IMR-90 (cell line): Measurements from ENCODE around the gene WDR46. TPM values are rescaled to one million over a fixed set of nuclear protein-coding genes. Genes with fewer than 3 reads are reported as not detected.

Experiments used
- ATAC-seq: fragments of 200-7000 bp; cut with Tn5 transposase; 2 replicates; pipeline ENCODE4 v1.9.1; 2020; ENCODE audit warnings: low read depth, mild to moderate bottlenecking, moderate library complexity
- BruUV-seq: library from RNA; stranded (reverse); fragments of 400-500 nt; replicated peaks from 2 replicates; lab custom pipeline; 2021; lab: Mats Ljungman, UMichigan
- CTCF ChIA-PET: fragments of 300-600 bp; formaldehyde crosslinking; extraction: SDS; loops from one replicate; lab custom pipeline; 2021; ENCODE audit warnings: antibody characterized with exemption; lab: Yijun Ruan, JAX
- POLR2A ChIA-PET: fragments of 300-600 bp; sonication (Branson Sonifier 250); formaldehyde crosslinking; loops from one replicate; lab custom pipeline; 2022; ENCODE audit warnings: antibody characterized with exemption; ENCODE audit not compliant: unreplicated experiment; lab: Charles Lee
- DNase-seq: peaks from one replicate; pipeline ENCODE4 v3.0.0; 2013
- H2AFZ ChIP-seq: replicated peaks from 2 replicates; pipeline ENCODE3; 2013; ENCODE audit warnings: low read length, mild to moderate bottlenecking; ENCODE audit not compliant: poor library complexity
- H2AK5ac ChIP-seq: 2 replicates; pipeline ENCODE4 v1.6.1; 2013; ENCODE audit warnings: low read depth, low read length, inconsistent platforms
- H2AK9ac ChIP-seq: replicated peaks from 2 replicates; pipeline ENCODE3; 2013; ENCODE audit warnings: mild to moderate bottlenecking, low read depth, low read length, moderate library complexity; ENCODE audit not compliant: poor library complexity
- H2BK120ac ChIP-seq: 2 replicates; pipeline ENCODE4 v1.6.1; 2013; ENCODE audit warnings: low read depth, low read length, inconsistent platforms
- H2BK15ac ChIP-seq: 3 replicates; pipeline ENCODE4 v1.6.1; 2013; ENCODE audit warnings: low read depth, low read length, inconsistent platforms
- H2BK20ac ChIP-seq: 2 replicates; pipeline ENCODE4 v1.6.1; 2013; ENCODE audit warnings: low read depth, mild to moderate bottlenecking, inconsistent platforms, low read length, moderate library complexity
- H2BK5ac ChIP-seq: 2 replicates; pipeline ENCODE4 v1.6.1; 2013; ENCODE audit warnings: mild to moderate bottlenecking, low read depth, low read length, inconsistent platforms; ENCODE audit not compliant: poor library complexity, severe bottlenecking
- H3K14ac ChIP-seq: replicated peaks from 2 replicates; pipeline ENCODE4 v1.6.1; 2013; ENCODE audit warnings: low read depth, low read length, inconsistent platforms
- H3K18ac ChIP-seq: 2 replicates; pipeline ENCODE4 v1.6.1; 2013; ENCODE audit warnings: low read depth, low read length, control low read depth
- H3K23ac ChIP-seq: 2 replicates; pipeline ENCODE4 v1.6.1; 2013; ENCODE audit warnings: low read depth, low read length, inconsistent platforms
- H3K27ac ChIP-seq: 2 replicates; pipeline ENCODE4 v1.5.1; 2013; ENCODE audit warnings: mild to moderate bottlenecking, control low read depth, low read length; ENCODE audit not compliant: insufficient read depth
- H3K27me3 ChIP-seq: 2 replicates; pipeline ENCODE4 v1.6.1; 2013; ENCODE audit warnings: low read length; ENCODE audit not compliant: control insufficient read depth, insufficient read depth
- H3K36me3 ChIP-seq: 2 replicates; pipeline ENCODE4 v1.6.1; 2013; ENCODE audit warnings: low read length, mixed read lengths; ENCODE audit not compliant: control insufficient read depth, insufficient read depth
- H3K4ac ChIP-seq: 2 replicates; pipeline ENCODE4 v1.6.1; 2013; ENCODE audit warnings: low read depth, low read length, inconsistent platforms
- H3K4me1 ChIP-seq: 2 replicates; pipeline ENCODE4 v1.6.1; 2013; ENCODE audit warnings: low read length, mixed read lengths; ENCODE audit not compliant: control insufficient read depth, insufficient read depth
- H3K4me2 ChIP-seq: 2 replicates; pipeline ENCODE4 v1.6.1; 2013; ENCODE audit warnings: low read depth, mild to moderate bottlenecking, control low read depth, low read length, moderate library complexity
- H3K4me3 ChIP-seq: 2 replicates; pipeline ENCODE4 v1.5.1; 2013; ENCODE audit warnings: low read depth, mild to moderate bottlenecking, control low read depth, low read length, moderate library complexity; ENCODE audit not compliant: insufficient read depth
- H3K56ac ChIP-seq: 2 replicates; pipeline ENCODE4 v1.6.1; 2013; ENCODE audit warnings: low read length, inconsistent platforms; ENCODE audit not compliant: insufficient read depth; ENCODE audit errors: extremely low read depth
- H3K79me1 ChIP-seq, 2 experiments: 2 replicates each; pipeline ENCODE4 v1.6.1; 2013; ENCODE audit warnings: low read length in 2 of 2, inconsistent platforms in 1 of 2, low read depth in 1 of 2
- H3K9ac ChIP-seq: 2 replicates; pipeline ENCODE4 v1.6.1; 2013; ENCODE audit warnings: low read depth, low read length, control low read depth
- H3K9me1 ChIP-seq: 2 replicates; pipeline ENCODE4 v1.6.1; 2013; ENCODE audit warnings: low read length, inconsistent platforms; ENCODE audit not compliant: insufficient read depth
- H3K9me3 ChIP-seq: 2 replicates; pipeline ENCODE4 v1.6.1; 2013; ENCODE audit warnings: low read length; ENCODE audit not compliant: control insufficient read depth, insufficient read depth
- H4K20me1 ChIP-seq: 2 replicates; pipeline ENCODE4 v1.6.1; 2013; ENCODE audit warnings: low read length, inconsistent platforms; ENCODE audit not compliant: insufficient read depth
- H4K5ac ChIP-seq: 2 replicates; pipeline ENCODE4 v1.6.1; 2013; ENCODE audit warnings: mild to moderate bottlenecking, low read depth, low read length, control low read depth
- H4K8ac ChIP-seq, 2 experiments: 2 replicates each; pipeline ENCODE4 v1.6.1; 2013; ENCODE audit warnings: low read depth in 2 of 2, low read length in 2 of 2, control low read depth in 1 of 2, inconsistent platforms in 1 of 2
- H4K91ac ChIP-seq: 2 replicates; pipeline ENCODE4 v1.6.1; 2013; ENCODE audit warnings: low read depth, low read length, inconsistent platforms; ENCODE audit not compliant: insufficient read depth
- BHLHE40 ChIP-seq: fragments of 150-350 bp; IDR thresholded peaks from 2 replicates; pipeline ENCODE4 v1.6.1; 2016; ENCODE audit warnings: mild to moderate bottlenecking, low read depth, low read length
- CEBPB ChIP-seq: IDR thresholded peaks from 2 replicates; pipeline ENCODE4 v1.6.1; 2012; ENCODE audit warnings: low read depth, low read length, improper control_type of control experiment
- CHD1 ChIP-seq: IDR thresholded peaks from 2 replicates; pipeline ENCODE4 v1.6.1; 2012; ENCODE audit warnings: low read depth, low read length, improper control_type of control experiment
- FOS ChIP-seq: fragments of 150-350 bp; IDR thresholded peaks from 2 replicates; pipeline ENCODE4 v1.6.1; 2016; ENCODE audit warnings: low read depth, low read length
- MAFK ChIP-seq: IDR thresholded peaks from 2 replicates; pipeline ENCODE4 v1.6.1; 2012; ENCODE audit warnings: low read depth, low read length, improper control_type of control experiment
- MAZ ChIP-seq: IDR thresholded peaks from 2 replicates; pipeline ENCODE4 v1.6.1; 2012; ENCODE audit warnings: low read depth, mild to moderate bottlenecking, low read length, improper control_type of control experiment, moderate library complexity, borderline replicate concordance
- MXI1 ChIP-seq: IDR thresholded peaks from 2 replicates; pipeline ENCODE4 v1.6.1; 2012; ENCODE audit warnings: low read depth, mild to moderate bottlenecking, low read length, moderate library complexity, borderline replicate concordance
- RCOR1 ChIP-seq: IDR thresholded peaks from 2 replicates; pipeline ENCODE4 v1.6.1; 2012; ENCODE audit warnings: mild to moderate bottlenecking, low read length, improper control_type of control experiment; ENCODE audit not compliant: insufficient replicate concordance
- USF2 ChIP-seq: fragments of 150-350 bp; IDR thresholded peaks from 2 replicates; pipeline ENCODE4 v1.6.1; 2017; ENCODE audit warnings: mild to moderate bottlenecking, antibody characterized with exemption, low read length, low read depth
- WGBS, 2 experiments: methylation state at CpG; one replicate each; pipeline versions ENCODE4 v1.1.5 to v1.1.7; 2013; ENCODE audit warnings: missing lambda C conversion rate in 2 of 2; ENCODE audit not compliant: insufficient read length in 1 of 2; ENCODE audit errors: extremely low coverage in 2 of 2; 5-methylcytosine and 5-hydroxymethylcytosine counted together
- dilution Hi-C: fragments of 300-500 bp; cut with HindIII; formaldehyde crosslinking; loops from one replicate; pipeline ENCODE4 v1.14.3; 2018; ENCODE audit warnings: low sequenced_read_pairs; ENCODE audit not compliant: unreplicated experiment
- in situ Hi-C: fragments of 300-500 bp; cut with MboI; formaldehyde crosslinking; loops from 3 replicates; pipeline ENCODE4 v1.14.3; 2019; ENCODE audit warnings: low sequenced_read_pairs, inconsistent platforms, mixed read lengths
- intact Hi-C: fragments of 100-400 bp; cut with micrococcal nuclease; formaldehyde crosslinking; loops from 2 replicates; pipeline ENCODE4 v1.10.0; 2022
- polyA plus RNA-seq, 3 experiments: library from polyadenylated mRNA; depleted of rRNA; stranded (reverse); fragments of >200 nt; gene quantifications; 2 replicates each; pipeline ENCODE4 v1.2.3, GENCODE V29; 2012; ENCODE audit warnings: low replicate concordance in 1 of 3
- total RNA-seq: library from RNA; depleted of rRNA; stranded (reverse); fragments of >200 nt; gene quantifications from 2 replicates; pipeline ENCODE4 v1.2.3, GENCODE V29; 2012

WDR46 gene
- total and polyA plus RNA-seq, 2 of the 4 experiments (the other 2 are of a cell fraction): 73.8 to 81.6 TPM

GRCh38 chr6:33313105-33313708 is 24.2 kb upstream of the WDR46 start:
- H3K27ac ChIP-seq: peak overlapping the region; percentile 97
- peak overlapping the region; percentile 96 for H2AFZ ChIP-seq
- peaks cover 11% of the 10 kb centered on the region for H3K9me1 ChIP-seq
- H3K36me3 ChIP-seq: peaks cover 2% of the 10 kb centered on the region; the same call in 1 of the 2 replicates
- peak overlapping the region; percentile 99 for H3K23ac ChIP-seq
- H2BK15ac ChIP-seq: peak overlapping the region; percentile 53; the same call in 1 of the 3 replicates
- peak overlapping the region; percentile 98 for H3K4me2 ChIP-seq
- no CpG with 5 or more reads among the region's 33 CpGs for WGBS, 2 experiments
- H3K14ac ChIP-seq: peak overlapping the region; percentile 98
- no peaks in the 10 kb centered on the region for H3K9me3 ChIP-seq
- H2AK5ac ChIP-seq: peak overlapping the region; percentile 98
- H2BK120ac ChIP-seq: peak overlapping the region; percentile 92
- H3K4ac ChIP-seq: peak overlapping the region; percentile 98
- H3K4me1 ChIP-seq: peaks cover 11% of the 10 kb centered on the region
- intact Hi-C loops: loop anchor here (1.0 to 5.0 kb wide), 3 partner anchors 14 to 104 kb away; partner anchors contain the start of gene CUTA
- peak overlapping the region; percentile 57 for H3K18ac ChIP-seq
- peak overlapping the region; percentile 96 for H3K9ac ChIP-seq
- peaks cover 14% of the 10 kb centered on the region for H4K20me1 ChIP-seq
- H2AK9ac ChIP-seq: peak overlapping the region; percentile 99
- peak overlapping the region; percentile 95; the same call in 1 of the 2 replicates for H4K91ac ChIP-seq
- DNase-seq (peak; percentile 31), ATAC-seq (peak; percentile 5)
- dilution Hi-C loops: no loop called here
- peaks cover 23 to 72% of the 10 kb centered on the region in 2 experiments for H3K79me1 ChIP-seq
- CTCF ChIA-PET: interaction anchor here (0.6 kb wide), 1 partner anchor 43 kb away, joined by 5 read pairs; no protein-coding TSS in a partner anchor
- H3K56ac ChIP-seq: peak overlapping the region; percentile 94
- POLR2A ChIA-PET: interaction anchor here (1.2 kb wide), 1 partner anchor 14 kb away, joined by 3 read pairs; no protein-coding TSS in a partner anchor
- no peaks in the 10 kb centered on the region for H3K27me3 ChIP-seq
- H4K8ac ChIP-seq: peak overlapping the region; percentile 79 to 96; a peak in 3 of 4 replicates
- TF ChIP-seq CEBPB: no peak
- 0 out of 2 replicates have a peak, but pooled peaks have one; percentile 44 for TF ChIP-seq CHD1
- TF ChIP-seq MXI1: 0 out of 2 replicates have a peak, but pooled peaks have one; percentile 12
- TF ChIP-seq MAZ: no peak
- TF ChIP-seq MAFK: no peak
- no peak for TF ChIP-seq FOS
- no peak for TF ChIP-seq RCOR1
- TF ChIP-seq USF2: no peak
- TF ChIP-seq BHLHE40: no peak
- peak overlapping the region; percentile 95 for H2BK5ac ChIP-seq
- peak overlapping the region; percentile 51 for H4K5ac ChIP-seq
- no peak overlapping the region for H2BK20ac ChIP-seq
- in situ Hi-C loops: no loop called here
- peak overlapping the region; percentile 64 for H3K4me3 ChIP-seq
- BruUV-seq: no TSS peak
